Heart right ventricle (tissue), 16 donors: ENCODE results near the gene GRIA3. TPM values are rescaled to one million over a fixed set of nuclear protein-coding genes. Genes with fewer than 3 reads are reported as not detected.

Source experiments
- ATAC-seq, 8 donors: fragments of 200-7000 bp; cut with Tn5 transposase; one replicate each; pipeline ENCODE4 v1.9.1; 2020; ENCODE audit warnings: mild to moderate bottlenecking in 8 of 8, moderate library complexity in 8 of 8, moderate number of reproducible peaks in 1 of 8
- DNase-seq, 2 donors: peaks; one replicate each; pipeline ENCODE4 v3.0.0-alpha.2; 2020
- H3K27ac ChIP-seq, 10 donors: fragments of 200-600 bp; sonication (generic) in 2 of 10; one replicate each; pipeline versions ENCODE4 v1.5.0 to v1.8.0; 2020 to 2022; ENCODE audit warnings: mild to moderate bottlenecking in 3 of 10
- H3K27me3 ChIP-seq, 7 donors: fragments of 200-600 bp; one replicate each; pipeline ENCODE4 v1.8.0; 2021 to 2022; ENCODE audit warnings: mild to moderate bottlenecking in 2 of 7
- H3K36me3 ChIP-seq, 9 donors: fragments of 200-600 bp; sonication (generic) in 1 of 9; one replicate each; pipeline versions ENCODE4 v1.5.0 to v1.8.0; 2020 to 2022; ENCODE audit warnings: mild to moderate bottlenecking in 2 of 9
- H3K4me1 ChIP-seq, 9 donors: fragments of 200-600 bp; sonication (generic) in 1 of 9; one replicate each; pipeline versions ENCODE4 v1.5.0 to v1.8.0; 2020 to 2022; ENCODE audit warnings: mild to moderate bottlenecking in 4 of 9
- H3K4me3 ChIP-seq, 10 donors: fragments of 200-600 bp; sonication (generic) in 2 of 10; one replicate each; pipeline versions ENCODE4 v1.5.0 to v1.8.0; 2020 to 2022; ENCODE audit warnings: mild to moderate bottlenecking in 7 of 10, moderate library complexity in 2 of 10
- H3K9me3 ChIP-seq, 11 donors: fragments of 200-600 bp in 10 of 11; sonication (generic) in 2 of 11; one replicate each; pipeline versions ENCODE4 v1.5.0 to v1.8.0; 2013 to 2022; ENCODE audit warnings: mild to moderate bottlenecking in 2 of 11, control low read depth in 1 of 11, moderate library complexity in 1 of 11
- WGBS, 2 donors: extraction: QIAGEN DNeasy Blood & Tissue Kit; methylation state at CpG; one replicate each; pipeline ENCODE4 v1.1.7; 2013; ENCODE audit warnings: inconsistent platforms in 1 of 2; 5-methylcytosine and 5-hydroxymethylcytosine counted together
- intact Hi-C, 10 donors: fragments of 100-400 bp; cut with DNase I; formaldehyde crosslinking; loops; one replicate each; pipeline versions ENCODE4 v1.11.1 to v1.14.2; 2022
- polyA plus RNA-seq, 2 donors: library from polyadenylated mRNA; stranded (reverse); fragments of 200-250 nt; gene quantifications; one replicate each; pipeline ENCODE4 v1.2.3, GENCODE V29; 2013
- total RNA-seq, 10 donors: library from RNA; stranded (reverse); fragmentation: NEBNext Ultra II Directional in 3 of 10; extraction: Animal tissue kit (Norgen Biotek cat#: 25700) in 3 of 10; gene quantifications; one replicate each; pipeline versions ENCODE4 v1.2.1 to v1.2.4, GENCODE V29; 2021 to 2023
- TF ChIP-seq, protein P1 (sequence below), 9 donors: fragments of 200-600 bp; sonication (generic) in 2 of 9; IDR thresholded peaks; one replicate each; pipeline versions ENCODE4 v1.5.0 to v1.8.0; 2021 to 2022; ENCODE audit warnings: antibody characterized with exemption in 9 of 9, mild to moderate bottlenecking in 5 of 9, moderate library complexity in 1 of 9
- donor health status: Arrhythmogenic right ventricular cardiomyopathy.
- donor health status: ischemic (EF 13 %, LVEDD 7.1; RV severe dilation, severe dysfunction).
- donor health status: healthy with polysubstance abuse.
- donor health status: DM: no; HTN: yes; CAD: no.
- donor health status: DM: no; HTN: no; CAD: no.
- donor health status: ischemic (EF 25% LVEDD 6.9; RV normal size, moderate dysfunction).
- donor health status: ischemic (EF 25% LVEDD 5.7; RV mildly dilated, moderate dysfunction).
- donor health status: healthy.
- donor health status: DM: yes; HTN: yes; CAD: no.
- donor health status: Ischemic cardiomyopathy.
- donor health status: ischemic (EF 35%, LVEDD 5.7; RV mildly dilated, moderate dysfunction).
- donor health status: nonischemic (EF 11% LVEDD 7.7; RV severe dilation, severe dysfunction).
- donor health status: DM: yes; HTN: yes; CAD: no.
- donor health status: PGD.
- donor health status: ischemic (EF 29% LVEDD 5.4; RV normal size, mild dysfunction).
- donor health status: nonischemic (EF 23%, LVEDD 6.1; RV moderate dilation, normal function).

The GRIA3 gene
- total and polyA plus RNA-seq, 12 donors: 0.06 to 12.4 (median 1.2) TPM

DNA sequence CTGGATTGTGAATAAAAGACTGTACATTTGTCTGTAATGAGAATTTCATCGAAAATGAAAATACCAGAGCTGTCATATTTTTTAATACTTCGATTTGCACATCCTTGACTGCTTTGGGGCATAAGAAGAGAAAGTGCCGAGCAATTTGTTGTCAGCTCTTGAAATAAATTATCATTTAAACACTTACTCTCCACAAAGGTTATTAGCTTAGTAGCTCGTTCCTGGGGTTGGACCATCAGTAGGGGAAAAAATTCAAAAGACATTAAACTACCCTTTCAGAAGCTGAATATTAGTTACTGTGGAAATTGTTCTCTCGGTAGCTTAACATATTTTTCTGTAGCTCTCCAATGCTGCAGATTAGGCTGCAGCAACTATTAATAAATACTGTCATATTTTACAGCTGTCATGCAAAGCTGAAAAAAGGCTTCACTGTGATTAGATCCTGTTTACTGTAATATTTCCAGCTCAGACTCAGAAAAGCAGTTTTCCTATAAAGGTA, 76.9 kb downstream of the GRIA3 start:
- TF ChIP-seq, protein P1, sequence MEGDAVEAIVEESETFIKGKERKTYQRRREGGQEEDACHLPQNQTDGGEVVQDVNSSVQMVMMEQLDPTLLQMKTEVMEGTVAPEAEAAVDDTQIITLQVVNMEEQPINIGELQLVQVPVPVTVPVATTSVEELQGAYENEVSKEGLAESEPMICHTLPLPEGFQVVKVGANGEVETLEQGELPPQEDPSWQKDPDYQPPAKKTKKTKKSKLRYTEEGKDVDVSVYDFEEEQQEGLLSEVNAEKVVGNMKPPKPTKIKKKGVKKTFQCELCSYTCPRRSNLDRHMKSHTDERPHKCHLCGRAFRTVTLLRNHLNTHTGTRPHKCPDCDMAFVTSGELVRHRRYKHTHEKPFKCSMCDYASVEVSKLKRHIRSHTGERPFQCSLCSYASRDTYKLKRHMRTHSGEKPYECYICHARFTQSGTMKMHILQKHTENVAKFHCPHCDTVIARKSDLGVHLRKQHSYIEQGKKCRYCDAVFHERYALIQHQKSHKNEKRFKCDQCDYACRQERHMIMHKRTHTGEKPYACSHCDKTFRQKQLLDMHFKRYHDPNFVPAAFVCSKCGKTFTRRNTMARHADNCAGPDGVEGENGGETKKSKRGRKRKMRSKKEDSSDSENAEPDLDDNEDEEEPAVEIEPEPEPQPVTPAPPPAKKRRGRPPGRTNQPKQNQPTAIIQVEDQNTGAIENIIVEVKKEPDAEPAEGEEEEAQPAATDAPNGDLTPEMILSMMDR (IDR thresholded peaks at IDR 0.05): no peak
- Histone ChIP-seq H3K36me3 (no peaks in the 10 kb centered on the region), H3K9me3 (no peaks in the 10 kb centered on the region), H3K4me1 (no peaks in the 10 kb centered on the region), H3K27me3 (no peaks in the 10 kb centered on the region), H3K4me3 (no peak overlapping the region), H3K27ac (no peak overlapping the region)
- ATAC-seq (no peak), DNase-seq (no peak)
- intact Hi-C loops: no loop called here
- 54 to 66% methylated on average over 5 of the region's 5 CpGs for WGBS, 2 donors

DNA sequence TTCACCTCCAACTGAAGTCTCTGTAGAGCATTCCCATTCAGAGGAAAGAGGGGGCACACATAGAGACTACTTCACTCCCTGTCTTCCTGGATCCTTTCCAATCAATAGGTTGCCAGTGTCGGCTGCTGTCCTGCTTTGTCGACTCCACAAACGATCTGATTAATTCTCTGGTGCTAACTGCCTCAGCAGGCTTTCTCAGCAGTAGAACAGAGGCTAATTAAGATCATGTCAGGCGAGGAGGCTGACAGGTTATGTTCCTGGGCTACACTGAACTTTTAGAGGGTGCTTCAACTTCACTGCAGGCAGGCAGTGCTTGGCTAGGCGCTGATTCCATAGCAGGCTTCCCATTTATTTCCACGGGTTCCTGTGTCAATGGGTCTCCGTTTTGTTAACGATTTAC, 79.2 kb downstream of the GRIA3 start:
- Histone ChIP-seq H3K27ac (no peak overlapping the region), H3K4me3 (no peak overlapping the region), H3K4me1 (no peaks in the 10 kb centered on the region), H3K9me3 (no peaks in the 10 kb centered on the region), H3K36me3 (no peaks in the 10 kb centered on the region), H3K27me3 (no peaks in the 10 kb centered on the region)
- TF ChIP-seq, protein P1 (IDR thresholded peaks at IDR 0.05): no peak
- WGBS, 2 donors: 34 to 35% methylated on average over 8 of the region's 8 CpGs
- intact Hi-C loops: no loop called here
- ATAC-seq (no peak), DNase-seq (no peak)

DNA sequence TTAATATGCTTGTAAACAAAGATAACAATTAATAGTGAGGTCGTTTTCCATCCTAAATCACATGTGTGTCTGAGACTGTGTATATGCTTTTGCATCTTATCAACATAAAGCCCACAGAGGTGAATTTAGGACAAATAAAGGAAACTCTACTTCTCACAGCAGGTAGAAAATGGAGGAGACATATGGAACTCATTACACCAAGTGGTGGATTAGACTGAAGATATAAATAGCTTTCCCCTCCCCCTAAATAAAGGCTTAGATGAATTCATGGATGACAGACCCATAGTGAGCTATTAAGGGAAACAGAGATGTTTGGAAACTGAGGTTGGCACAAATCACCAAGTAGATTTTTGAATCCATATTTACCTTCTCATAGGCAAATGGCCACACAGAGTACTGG, 79.7 kb downstream of the GRIA3 start:
- DNase-seq: no peak
- ATAC-seq: no peak
- Histone ChIP-seq H3K4me3 (no peak overlapping the region), H3K27ac (no peak overlapping the region), H3K4me1 (no peaks in the 10 kb centered on the region), H3K36me3 (no peaks in the 10 kb centered on the region), H3K9me3 (no peaks in the 10 kb centered on the region), H3K27me3 (no peaks in the 10 kb centered on the region)
- 18 to 25% methylated on average over 1 of the region's 1 CpG for WGBS, 2 donors
- intact Hi-C loops: no loop called here
- TF ChIP-seq, protein P1 (IDR thresholded peaks at IDR 0.05): no peak

DNA sequence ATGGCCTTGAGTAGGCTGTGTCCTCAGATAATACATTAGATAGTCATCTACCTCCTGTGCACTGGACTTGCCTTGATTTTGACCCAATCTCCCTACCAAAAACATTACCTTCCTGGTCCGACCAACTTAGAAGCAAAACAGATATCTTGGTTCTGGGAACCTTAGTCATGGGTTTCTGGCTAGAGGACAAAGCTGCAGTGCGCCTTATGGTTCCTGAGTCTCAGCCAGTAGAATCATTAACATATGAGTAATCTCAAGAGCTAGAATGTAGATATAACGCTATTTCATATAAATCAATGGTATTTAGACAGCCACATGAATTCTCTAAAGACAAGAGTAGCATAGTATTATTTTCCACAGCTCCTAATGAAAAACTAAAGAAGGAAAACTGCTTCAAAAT, 83.1 kb downstream of the GRIA3 start:
- TF ChIP-seq, protein P1 (IDR thresholded peaks at IDR 0.05): no peak
- Histone ChIP-seq H3K27me3 (no peaks in the 10 kb centered on the region), H3K36me3 (no peaks in the 10 kb centered on the region), H3K27ac (no peak overlapping the region), H3K4me1 (no peaks in the 10 kb centered on the region), H3K4me3 (no peak overlapping the region), H3K9me3 (no peaks in the 10 kb centered on the region)
- 76 to 78% methylated on average over 3 of the region's 3 CpGs for WGBS, 2 donors
- ATAC-seq (no peak), DNase-seq (no peak)
- intact Hi-C loops: no loop called here
